Subcutaneous abdominal adipose tissue (tissue), 5 donors: Measurements from ENCODE around the gene CTNNA3.

ENCODE experiments used
- H3K27ac ChIP-seq: one replicate; pipeline ENCODE4 v1.7.0; 2013; ENCODE audit warnings: low read depth, mild to moderate bottlenecking, inconsistent platforms, low read length, moderate library complexity
- H3K27me3 ChIP-seq, 5 donors: one replicate each; pipeline ENCODE4 v1.7.0; 2013; ENCODE audit warnings: low read length in 5 of 5, inconsistent platforms in 1 of 5; ENCODE audit not compliant: control insufficient read depth in 5 of 5, insufficient read depth in 4 of 5
- H3K36me3 ChIP-seq, 5 donors: one replicate each; pipeline ENCODE4 v1.7.0; 2013; ENCODE audit warnings: low read length in 5 of 5; ENCODE audit not compliant: control insufficient read depth in 5 of 5, insufficient read depth in 5 of 5
- H3K4me1 ChIP-seq, 5 donors: one replicate each; pipeline ENCODE4 v1.7.0; 2013; ENCODE audit warnings: low read length in 5 of 5, mild to moderate bottlenecking in 3 of 5, moderate library complexity in 1 of 5; ENCODE audit not compliant: control insufficient read depth in 5 of 5, insufficient read depth in 5 of 5
- H3K4me3 ChIP-seq, 5 donors: one replicate each; pipeline ENCODE4 v1.7.0; 2013; ENCODE audit warnings: low read length in 5 of 5, low read depth in 1 of 5
- H3K9ac ChIP-seq, 5 donors: one replicate each; pipeline ENCODE4 v1.7.0; 2013; ENCODE audit warnings: low read length in 5 of 5, mild to moderate bottlenecking in 4 of 5, moderate library complexity in 3 of 5
- H3K9me3 ChIP-seq, 5 donors: one replicate each; pipeline ENCODE4 v1.7.0; 2013; ENCODE audit warnings: low read length in 5 of 5; ENCODE audit not compliant: control insufficient read depth in 5 of 5
- donor health status: healthy.
- donor health status: healthy.
- donor health status: healthy.
- donor health status: healthy.
- donor health status: healthy.

CTNNA3 gene

DNA sequence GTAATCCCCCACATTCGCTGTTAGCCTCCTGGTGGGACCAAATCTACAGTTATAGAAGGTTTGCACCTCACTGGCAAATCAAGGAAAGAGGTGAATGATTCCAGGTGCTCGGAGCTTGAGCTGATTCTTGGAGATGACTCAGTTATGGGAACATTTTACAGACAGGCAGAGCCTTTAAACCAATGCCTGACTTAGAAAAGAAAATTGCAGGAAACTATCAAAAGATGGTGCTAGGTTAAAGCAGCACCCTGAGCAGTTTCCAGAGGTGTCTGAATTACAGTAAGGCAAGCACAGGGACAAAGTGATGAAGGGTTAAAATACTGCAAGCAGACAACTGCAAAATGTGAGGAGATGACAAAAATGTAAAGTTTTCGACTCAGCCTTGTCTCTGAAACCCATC lies 767.2 kb downstream of the CTNNA3 start:
- peaks cover 13 to 35% (median 26%) of the 10 kb centered on the region in 5 donors for H3K27me3 ChIP-seq
- no peak overlapping the region for H3K27ac ChIP-seq

DNA sequence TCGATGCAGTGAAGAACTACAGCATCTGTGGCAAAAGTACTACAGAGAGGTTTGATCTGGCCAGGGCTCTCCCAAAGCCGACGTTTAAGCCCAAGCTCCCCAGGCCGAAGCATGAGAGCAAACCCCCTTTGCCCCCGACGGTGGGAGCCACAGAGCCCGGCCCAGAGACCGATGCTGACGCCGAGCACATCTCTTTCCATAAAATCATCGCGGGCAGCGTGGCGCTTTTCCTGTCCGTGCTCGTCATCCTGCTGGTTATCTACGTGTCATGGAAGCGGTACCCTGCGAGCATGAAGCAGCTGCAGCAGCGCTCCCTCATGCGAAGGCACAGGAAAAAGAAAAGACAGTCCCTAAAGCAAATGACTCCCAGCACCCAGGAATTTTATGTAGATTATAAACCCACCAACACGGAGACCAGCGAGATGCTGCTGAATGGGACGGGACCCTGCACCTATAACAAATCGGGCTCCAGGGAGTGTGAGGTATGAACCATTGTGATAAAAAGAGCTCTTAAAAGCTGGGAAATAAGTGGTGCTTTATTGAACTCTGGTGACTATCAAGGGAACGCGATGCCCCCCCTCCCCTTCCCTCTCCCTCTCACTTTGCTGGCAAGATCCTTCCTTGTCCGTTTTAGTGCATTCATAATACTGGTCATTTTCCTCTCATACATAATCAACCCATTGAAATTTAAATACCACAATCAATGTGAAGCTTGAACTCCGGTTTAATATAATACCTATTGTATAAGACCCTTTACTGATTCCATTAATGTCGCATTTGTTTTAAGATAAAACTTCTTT lies 767.8 kb downstream of the CTNNA3 start:
- H3K9me3 ChIP-seq, result no peaks in the 10 kb centered on the region
- no peak overlapping the region for H3K9ac ChIP-seq
- H3K36me3 ChIP-seq, result no peaks in the 10 kb centered on the region
- peaks cover 0 to 10% (median 6%) of the 10 kb centered on the region in 5 donors for H3K4me1 ChIP-seq
- H3K4me3 ChIP-seq, result no peak overlapping the region
- H3K27ac ChIP-seq, result no peak overlapping the region
- H3K27me3 ChIP-seq, result peaks cover 13 to 35% (median 26%) of the 10 kb centered on the region in 5 donors

More for the DNA sequence above, 767.2 kb downstream of the CTNNA3 start:
- Histone ChIP-seq H3K4me3 (no peak overlapping the region), H3K36me3 (no peaks in the 10 kb centered on the region), H3K9me3 (no peaks in the 10 kb centered on the region), H3K9ac (no peak overlapping the region), H3K4me1 (peaks cover 0 to 10% (median 6%) of the 10 kb centered on the region in 5 donors)

DNA sequence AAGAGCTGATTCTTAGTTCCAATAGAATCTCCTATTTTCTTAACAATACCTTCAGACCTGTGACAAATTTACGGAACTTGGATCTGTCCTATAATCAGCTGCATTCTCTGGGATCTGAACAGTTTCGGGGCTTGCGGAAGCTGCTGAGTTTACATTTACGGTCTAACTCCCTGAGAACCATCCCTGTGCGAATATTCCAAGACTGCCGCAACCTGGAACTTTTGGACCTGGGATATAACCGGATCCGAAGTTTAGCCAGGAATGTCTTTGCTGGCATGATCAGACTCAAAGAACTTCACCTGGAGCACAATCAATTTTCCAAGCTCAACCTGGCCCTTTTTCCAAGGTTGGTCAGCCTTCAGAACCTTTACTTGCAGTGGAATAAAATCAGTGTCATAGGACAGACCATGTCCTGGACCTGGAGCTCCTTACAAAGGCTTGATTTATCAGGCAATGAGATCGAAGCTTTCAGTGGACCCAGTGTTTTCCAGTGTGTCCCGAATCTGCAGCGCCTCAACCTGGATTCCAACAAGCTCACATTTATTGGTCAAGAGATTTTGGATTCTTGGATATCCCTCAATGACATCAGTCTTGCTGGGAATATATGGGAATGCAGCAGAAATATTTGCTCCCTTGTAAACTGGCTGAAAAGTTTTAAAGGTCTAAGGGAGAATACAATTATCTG lies 768.6 kb downstream of the CTNNA3 start:
- no peak overlapping the region for H3K9ac ChIP-seq
- no peaks in the 10 kb centered on the region for H3K9me3 ChIP-seq
- no peaks in the 10 kb centered on the region for H3K36me3 ChIP-seq
- H3K27ac ChIP-seq, result no peak overlapping the region
- H3K27me3 ChIP-seq, result peaks cover 13 to 35% (median 26%) of the 10 kb centered on the region in 5 donors
- peaks cover 0 to 10% (median 6%) of the 10 kb centered on the region in 5 donors for H3K4me1 ChIP-seq
- H3K4me3 ChIP-seq, result no peak overlapping the region

DNA sequence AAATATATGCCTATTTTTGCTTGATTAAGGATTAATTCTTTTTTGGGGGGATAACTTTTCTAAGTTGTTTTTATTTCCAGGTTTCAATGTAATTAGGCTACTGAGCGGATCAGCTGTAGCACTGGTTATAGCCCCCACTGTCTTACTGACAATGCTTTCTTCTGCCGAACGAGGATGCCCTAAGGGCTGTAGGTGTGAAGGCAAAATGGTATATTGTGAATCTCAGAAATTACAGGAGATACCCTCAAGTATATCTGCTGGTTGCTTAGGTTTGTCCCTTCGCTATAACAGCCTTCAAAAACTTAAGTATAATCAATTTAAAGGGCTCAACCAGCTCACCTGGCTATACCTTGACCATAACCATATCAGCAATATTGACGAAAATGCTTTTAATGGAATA lies 769.2 kb downstream of the CTNNA3 start:
- Histone ChIP-seq H3K36me3 (no peaks in the 10 kb centered on the region), H3K4me1 (peaks cover 0 to 10% (median 6%) of the 10 kb centered on the region in 5 donors), H3K27ac (no peak overlapping the region), H3K9me3 (no peaks in the 10 kb centered on the region), H3K27me3 (peaks cover 13 to 35% (median 26%) of the 10 kb centered on the region in 5 donors), H3K9ac (no peak overlapping the region), H3K4me3 (no peak overlapping the region)

DNA sequence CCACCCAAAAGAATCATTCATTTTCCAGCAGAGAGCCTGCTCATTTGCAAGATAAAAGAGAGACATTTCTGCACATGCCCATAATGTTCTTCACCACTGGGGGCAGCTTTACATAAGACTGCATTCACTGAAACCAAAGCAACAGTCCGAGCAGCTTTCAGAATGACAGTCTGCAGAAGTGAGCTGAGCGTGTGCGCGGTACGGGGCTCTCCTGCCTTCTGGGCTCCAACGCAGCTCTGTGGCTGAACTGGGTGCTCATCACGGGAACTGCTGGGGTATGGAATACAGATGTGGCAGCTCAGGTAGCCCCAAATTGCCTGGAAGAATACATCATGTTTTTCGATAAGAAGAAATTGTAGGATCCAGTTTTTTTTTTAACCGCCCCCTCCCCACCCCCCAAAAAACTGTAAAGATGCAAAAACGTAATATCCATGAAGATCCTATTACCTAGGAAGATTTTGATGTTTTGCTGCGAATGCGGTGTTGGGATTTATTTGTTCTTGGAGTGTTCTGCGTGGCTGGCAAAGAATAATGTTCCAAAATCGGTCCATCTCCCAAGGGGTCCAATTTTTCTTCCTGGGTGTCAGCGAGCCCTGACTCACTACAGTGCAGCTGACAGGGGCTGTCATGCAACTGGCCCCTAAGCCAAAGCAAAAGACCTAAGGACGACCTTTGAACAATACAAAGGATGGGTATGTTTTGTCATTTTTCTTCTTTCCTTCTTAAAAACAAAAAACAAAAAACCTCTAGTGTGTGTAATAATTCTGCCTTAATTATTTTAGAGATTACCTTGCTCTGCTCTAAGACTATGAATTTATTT lies 769.9 kb downstream of the CTNNA3 start, which contains the start of gene LRRTM3:
TSS of gene LRRTM3 (plus strand) at position 141 of the 820 bp plus-strand sequence.
- Histone ChIP-seq H3K4me3 (peak within 1 kb of the TSS in 3 of 5 donors; percentile 26 to 53 (median 38)), H3K27ac (no peak within 1 kb of the TSS), H3K36me3 (no peaks in the 10 kb centered on the region), H3K27me3 (peaks cover 13 to 35% (median 26%) of the 10 kb centered on the region in 5 donors), H3K9ac (no peak within 1 kb of the TSS), H3K9me3 (no peaks in the 10 kb centered on the region), H3K4me1 (peaks cover 0 to 10% (median 6%) of the 10 kb centered on the region in 5 donors)

DNA sequence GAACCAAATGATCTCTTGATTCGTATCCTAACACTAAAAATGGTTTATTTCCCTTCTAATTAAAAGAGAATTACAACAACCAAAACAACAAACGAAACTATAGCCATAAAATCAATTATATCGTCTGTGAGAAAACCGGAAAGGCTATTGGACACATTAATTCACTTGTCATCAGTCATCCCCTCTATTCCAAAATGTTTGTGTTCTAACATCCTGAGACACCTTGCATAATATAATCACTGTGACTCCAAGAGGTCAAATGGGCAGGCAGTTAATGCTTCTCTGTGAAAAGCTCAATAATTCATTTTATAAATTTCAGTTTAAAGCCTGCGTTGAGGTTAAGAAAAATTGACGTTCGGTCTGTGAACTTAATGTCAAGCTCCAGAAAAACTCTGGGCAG lies 770.6 kb downstream of the CTNNA3 start:
- no peak overlapping the region for H3K4me3 ChIP-seq
- H3K27me3 ChIP-seq, result peaks cover 13 to 35% (median 26%) of the 10 kb centered on the region in 5 donors
- H3K9ac ChIP-seq, result no peak overlapping the region
- no peak overlapping the region for H3K27ac ChIP-seq
- no peaks in the 10 kb centered on the region for H3K9me3 ChIP-seq
- H3K4me1 ChIP-seq, result peaks cover 0 to 10% (median 6%) of the 10 kb centered on the region in 5 donors
- H3K36me3 ChIP-seq, result no peaks in the 10 kb centered on the region

DNA sequence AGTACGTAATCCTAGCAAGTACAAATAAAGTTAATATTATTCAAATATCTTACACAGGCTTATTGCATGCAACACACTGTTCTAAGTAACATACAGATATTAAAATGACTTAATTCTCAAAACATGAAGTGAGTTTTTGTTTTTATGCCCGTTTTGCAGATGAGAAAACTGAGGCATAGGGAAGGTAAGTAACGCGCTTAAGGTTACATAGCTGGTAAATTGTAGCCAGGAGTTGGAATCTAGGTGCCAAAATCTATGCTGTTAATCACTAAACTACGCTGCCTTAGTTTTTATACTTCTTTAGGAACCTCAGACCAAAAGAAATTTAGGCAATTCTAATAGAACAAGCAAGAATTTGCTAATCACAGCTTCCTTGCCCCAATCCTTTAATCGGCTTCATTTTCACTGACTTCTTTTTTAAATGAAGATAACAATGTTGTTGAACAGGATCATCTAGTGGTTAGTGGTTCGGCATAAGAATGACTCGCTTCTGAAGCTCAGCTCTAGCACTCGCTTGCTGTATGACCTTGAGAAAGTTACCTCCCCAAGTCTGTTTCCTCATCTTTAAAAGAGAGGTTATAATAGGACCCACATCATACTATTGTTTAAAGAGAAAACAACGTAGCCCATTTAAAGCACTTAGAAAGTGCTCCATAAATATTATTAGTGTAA lies 771.2 kb downstream of the CTNNA3 start:
- peaks cover 13 to 35% (median 26%) of the 10 kb centered on the region in 5 donors for H3K27me3 ChIP-seq
- no peak overlapping the region for H3K4me3 ChIP-seq
- no peaks in the 10 kb centered on the region for H3K9me3 ChIP-seq
- H3K9ac ChIP-seq, result no peak overlapping the region
- H3K4me1 ChIP-seq, result peaks cover 0 to 10% (median 6%) of the 10 kb centered on the region in 5 donors
- no peaks in the 10 kb centered on the region for H3K36me3 ChIP-seq
- no peak overlapping the region for H3K27ac ChIP-seq

DNA sequence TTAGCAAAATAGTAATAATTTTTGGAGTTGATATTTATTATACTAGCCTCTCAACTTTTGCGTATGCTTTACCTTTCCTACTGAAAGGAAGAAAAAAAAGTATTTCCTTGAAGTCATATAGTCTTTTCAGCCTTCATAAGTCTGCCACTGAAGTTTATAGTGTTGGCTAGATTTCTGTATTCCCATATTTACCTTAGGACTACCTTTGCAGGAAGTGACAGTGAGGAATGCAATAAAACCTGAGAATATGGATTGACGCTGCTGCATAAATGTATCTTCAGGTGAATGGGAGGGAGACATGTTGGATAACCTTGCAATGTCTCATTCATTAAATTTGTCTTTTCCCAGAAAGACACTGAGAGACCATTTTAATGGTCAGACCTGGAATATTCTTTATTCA lies 776.7 kb downstream of the CTNNA3 start:
- Histone ChIP-seq H3K4me1 (no peaks in the 10 kb centered on the region), H3K27ac (no peak overlapping the region), H3K36me3 (no peaks in the 10 kb centered on the region), H3K9me3 (no peaks in the 10 kb centered on the region), H3K27me3 (no peaks in the 10 kb centered on the region), H3K4me3 (no peak overlapping the region), H3K9ac (no peak overlapping the region)

DNA sequence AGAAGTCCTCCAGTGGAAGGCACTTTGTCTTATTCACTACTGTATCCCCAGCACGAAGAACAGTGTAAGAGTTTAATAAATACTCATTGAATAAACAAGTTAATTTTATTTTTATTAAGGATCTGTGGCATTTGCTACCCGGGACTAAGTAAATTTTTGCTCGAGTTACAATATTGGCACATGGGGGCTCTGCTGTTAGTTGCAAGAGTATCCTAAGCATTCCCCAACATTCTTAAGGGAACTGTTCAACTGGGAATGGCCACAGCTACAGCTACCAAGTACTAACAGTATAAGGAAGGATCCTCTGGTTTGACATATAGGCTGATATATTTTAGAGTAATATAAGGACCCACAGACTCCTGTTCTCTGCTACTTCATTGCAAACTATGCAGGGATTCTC lies 778.9 kb downstream of the CTNNA3 start:
- no peak overlapping the region for H3K4me3 ChIP-seq
- H3K27ac ChIP-seq, result no peak overlapping the region
- H3K27me3 ChIP-seq, result no peaks in the 10 kb centered on the region
- no peaks in the 10 kb centered on the region for H3K9me3 ChIP-seq
- no peaks in the 10 kb centered on the region for H3K36me3 ChIP-seq
- H3K4me1 ChIP-seq, result no peaks in the 10 kb centered on the region
- H3K9ac ChIP-seq, result no peak overlapping the region
